HG03457 (cell line): Measurements from ENCODE around the gene KIF26B.
"Not testable (repeated sequence)": the region's sequence is repeated elsewhere in the genome, so short reads cannot be mapped to it uniquely, and the experiment has no call there.

ENCODE experiments used
- ATAC-seq: cut with Tn5 transposase; IDR thresholded peaks from one replicate; pipeline ENCODE4 v1.9.1; 2021; ENCODE audit warnings: moderate number of reproducible peaks; ENCODE audit not compliant: unreplicated experiment

The KIF26B gene

GRCh38 chr1:245378311-245378722 is 223.5 kb downstream of the KIF26B start:
- ATAC-seq = no peak

- ATAC-seq = no peak
Observed at GRCh38 chr1:245378745-245379144, 224.0 kb downstream of the KIF26B start.

GRCh38 chr1:245380790-245381535 is 226.2 kb downstream of the KIF26B start:
- ATAC-seq = no peak

- ATAC-seq = no peak
Observed at GRCh38 chr1:245382981-245383380, 228.2 kb downstream of the KIF26B start.

GRCh38 chr1:245383396-245384330 is 228.9 kb downstream of the KIF26B start:
- no peak for ATAC-seq

GRCh38 chr1:245386297-245386971 is 231.6 kb downstream of the KIF26B start:
- ATAC-seq = no peak

- ATAC-seq = no peak
Observed at GRCh38 chr1:245388687-245389086, 233.9 kb downstream of the KIF26B start.

- no peak for ATAC-seq
Observed at GRCh38 chr1:245389873-245390272, 235.1 kb downstream of the KIF26B start.

- ATAC-seq = no peak
Observed at GRCh38 chr1:245390975-245391374, 236.2 kb downstream of the KIF26B start.

GRCh38 chr1:245393694-245394093 is 238.9 kb downstream of the KIF26B start:
- no peak for ATAC-seq

- ATAC-seq = no peak
Observed at GRCh38 chr1:245395680-245396079, 240.9 kb downstream of the KIF26B start.

GRCh38 chr1:245396615-245397014 is 241.8 kb downstream of the KIF26B start:
- no peak for ATAC-seq

GRCh38 chr1:245397771-245398170 is 243.0 kb downstream of the KIF26B start:
- no peak for ATAC-seq

- ATAC-seq = no peak
Observed at GRCh38 chr1:245398180-245398579, 243.4 kb downstream of the KIF26B start.

GRCh38 chr1:245401881-245402587 is 247.2 kb downstream of the KIF26B start:
- no peak for ATAC-seq

- ATAC-seq = not testable (repeated sequence)
Observed at GRCh38 chr1:245402998-245403397, 248.2 kb downstream of the KIF26B start.

- no peak for ATAC-seq
Observed at GRCh38 chr1:245404527-245404926, 249.7 kb downstream of the KIF26B start.

GRCh38 chr1:245404952-245405351 is 250.2 kb downstream of the KIF26B start:
- ATAC-seq = no peak

- ATAC-seq = no peak
Observed at GRCh38 chr1:245406426-245406825, 251.6 kb downstream of the KIF26B start.

- ATAC-seq = no peak
Observed at GRCh38 chr1:245407983-245408382, 253.2 kb downstream of the KIF26B start.
